ENCODE data around the gene IL18.
A peak's percentile ranks its signal among the peaks of the same experiment; 100 is the strongest.
"Not testable (repeated sequence)": the region's sequence is repeated elsewhere in the genome, so short reads cannot be mapped to it uniquely, and the experiment has no call there.

Gene IL18
- total RNA-seq, result 36.9 to 294 (median 82.4) reads per million in 17 experiments

- DNase-seq, result peak; percentile 75 to 87 (median 85)
Observed at GRCh38 chr11:112163875-112164685, at the start of gene IL18. IL18 (minus strand) TSS chr11:112164094; CDS start chr11:112155053, 9,041 bp downstream.

- no peak for DNase-seq
Observed at GRCh38 chr11:112212710-112213109, 48.8 kb upstream of the IL18 start.

GRCh38 chr11:112212290-112212689, 48.4 kb upstream of the IL18 start:
- DNase-seq, result no peak

GRCh38 chr11:112211536-112211935, 47.6 kb upstream of the IL18 start:
- DNase-seq, result no peak

- no peak for DNase-seq
Observed at GRCh38 chr11:112210890-112211289, 47.0 kb upstream of the IL18 start.

GRCh38 chr11:112206071-112206470, 42.2 kb upstream of the IL18 start:
- DNase-seq, result no peak

GRCh38 chr11:112200252-112200651, 36.4 kb upstream of the IL18 start:
- DNase-seq, result peak; percentile 9 to 66 (median 36)

- DNase-seq, result not testable (repeated sequence)
Observed at GRCh38 chr11:112199101-112199500, 35.2 kb upstream of the IL18 start.

GRCh38 chr11:112196519-112197087, 32.7 kb upstream of the IL18 start:
- no peak for DNase-seq

- DNase-seq, result no peak
Observed at GRCh38 chr11:112195951-112196351, 32.1 kb upstream of the IL18 start.

GRCh38 chr11:112195113-112195512, 31.2 kb upstream of the IL18 start:
- not testable (repeated sequence) for DNase-seq

- no peak for DNase-seq
Observed at GRCh38 chr11:112186304-112186703, 22.4 kb upstream of the IL18 start.

GRCh38 chr11:112185883-112186282, 22.0 kb upstream of the IL18 start:
- no peak for DNase-seq

GRCh38 chr11:112182867-112183266, 19.0 kb upstream of the IL18 start:
- DNase-seq, result no peak

- peak; percentile 65 to 86 (median 78) for DNase-seq
Observed at GRCh38 chr11:112179601-112180000, 15.7 kb upstream of the IL18 start.

- peak in 3 of 4 experiments; percentile 18 to 62 (median 49) for DNase-seq
Observed at GRCh38 chr11:112178936-112179335, 15.0 kb upstream of the IL18 start.

GRCh38 chr11:112178428-112178827, 14.5 kb upstream of the IL18 start:
- peak in 1 of 4 experiments; percentile 39 for DNase-seq

GRCh38 chr11:112177589-112177988, 13.7 kb upstream of the IL18 start:
- no peak for DNase-seq

GRCh38 chr11:112176077-112176476, 12.2 kb upstream of the IL18 start:
- no peak for DNase-seq

GRCh38 chr11:112175599-112175952, 11.7 kb upstream of the IL18 start:
- no peak for DNase-seq

GRCh38 chr11:112174789-112175598, 11.1 kb upstream of the IL18 start, which contains the start of gene BCO2:
BCO2 (plus strand) TSS chr11:112175512; CDS start chr11:112175602, 90 bp downstream.
- DNase-seq, result peak; percentile 80 to 85 (median 82)

- peak in 1 of 4 experiments; percentile 27 for DNase-seq
Observed at GRCh38 chr11:112173152-112173551, 9.3 kb upstream of the IL18 start.

GRCh38 chr11:112172362-112172994, 8.6 kb upstream of the IL18 start:
- no peak for DNase-seq

Measured in suppressor macrophage (primary cell).